Activated CD8-positive, alpha-beta memory T cell treated with anti-CD3 and anti-CD28 coated beads, Interleukin-2, amount 10 ng/mL, durations not matched to agents 7 days and 5 days (primary cell): ENCODE results near the gene MBTPS1. TPM values are rescaled to one million over a fixed set of nuclear protein-coding genes. Genes with fewer than 3 reads are reported as not detected.

Source experiments
- ATAC-seq: fragments of 150-1000 bp; cut with Tn5 transposase; one replicate; pipeline ENCODE4 v1.10.0; 2021; ENCODE audit warnings: moderate library complexity
- CTCF ChIA-PET: fragments of 350-600 bp; sonication (Branson Sonifier 250); formaldehyde crosslinking; loops from one replicate; lab custom pipeline; 2021; ENCODE audit warnings: antibody characterized with exemption; lab: Charles Lee
- DNase-seq: peaks from one replicate; pipeline ENCODE4 v3.0.0-alpha.2; 2020
- H3K27ac Mint-ChIP-seq: one replicate; pipeline ENCODE4 v1.8.0; 2021; ENCODE audit warnings: mild to moderate bottlenecking, mixed read lengths
- H3K27me3 Mint-ChIP-seq: one replicate; pipeline ENCODE4 v1.8.0; 2021; ENCODE audit warnings: mixed read lengths
- H3K36me3 Mint-ChIP-seq: one replicate; pipeline ENCODE4 v1.8.0; 2021; ENCODE audit warnings: mild to moderate bottlenecking, mixed read lengths
- H3K4me1 Mint-ChIP-seq: one replicate; pipeline ENCODE4 v1.8.0; 2021; ENCODE audit warnings: mixed read lengths
- H3K4me3 Mint-ChIP-seq: one replicate; pipeline ENCODE4 v1.8.0; 2021; ENCODE audit warnings: mild to moderate bottlenecking, moderate library complexity, mixed read lengths
- H3K9me3 Mint-ChIP-seq: one replicate; pipeline ENCODE4 v1.8.0; 2022; ENCODE audit warnings: low read depth, mixed read lengths
- total RNA-seq, 2 experiments: library from RNA; stranded (reverse); gene quantifications; one replicate each; pipeline ENCODE4 v1.2.3, GENCODE V29; 2021

Gene MBTPS1
- total RNA-seq, 2 experiments from 2014 or later, result 56.1 to 57.8 TPM

GRCh38 chr16:84040823-84041820 is 75.6 kb downstream of the MBTPS1 start:
- H3K27ac Mint-ChIP-seq, result no peak overlapping the region
- no peaks in the 10 kb centered on the region for H3K4me1 Mint-ChIP-seq
- H3K36me3 Mint-ChIP-seq, result no peaks in the 10 kb centered on the region
- peaks cover 26% of the 10 kb centered on the region for H3K27me3 Mint-ChIP-seq
- DNase-seq (no peak), ATAC-seq (no peak)
- CTCF ChIA-PET, result interaction anchor here (1.9 kb wide), 1 partner anchor 84 kb away, joined by 6 read pairs; no protein-coding TSS in a partner anchor
- no peak overlapping the region for H3K4me3 Mint-ChIP-seq
- no peaks in the 10 kb centered on the region for H3K9me3 Mint-ChIP-seq

GRCh38 chr16:84040226-84040822 is 76.4 kb downstream of the MBTPS1 start:
- no peak overlapping the region for H3K4me3 Mint-ChIP-seq
- ATAC-seq (no peak), DNase-seq (no peak)
- H3K36me3 Mint-ChIP-seq, result no peaks in the 10 kb centered on the region
- H3K27ac Mint-ChIP-seq, result no peak overlapping the region
- H3K9me3 Mint-ChIP-seq, result peaks cover 3% of the 10 kb centered on the region
- H3K27me3 Mint-ChIP-seq, result peaks cover 26% of the 10 kb centered on the region
- CTCF ChIA-PET, result interaction anchor here (1.9 kb wide), 1 partner anchor 84 kb away, joined by 6 read pairs; no protein-coding TSS in a partner anchor
- no peaks in the 10 kb centered on the region for H3K4me1 Mint-ChIP-seq

DNA sequence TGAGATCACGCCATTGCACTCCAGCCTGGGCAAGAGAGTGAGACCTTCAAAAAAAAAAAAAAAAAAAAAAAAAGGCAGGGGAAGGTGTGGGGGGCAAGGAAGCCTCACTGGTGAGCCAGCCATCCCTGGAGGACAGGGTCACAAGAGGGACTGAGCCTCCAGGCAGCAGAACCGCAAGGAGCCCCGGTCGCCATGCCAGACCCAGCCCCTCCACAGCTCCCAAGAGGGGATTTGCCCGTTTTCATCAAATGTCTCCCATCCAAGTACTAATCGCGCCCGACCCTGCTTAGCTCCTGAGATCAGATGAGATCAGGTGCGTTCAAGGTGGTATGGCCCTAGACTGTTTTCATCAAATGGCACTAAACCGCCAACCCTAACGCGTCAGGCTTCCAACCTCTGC is 77.0 kb downstream of the MBTPS1 start:
- no peak overlapping the region for H3K27ac Mint-ChIP-seq
- CTCF ChIA-PET, result no interaction called here
- H3K9me3 Mint-ChIP-seq, result peaks cover 3% of the 10 kb centered on the region
- H3K27me3 Mint-ChIP-seq, result peaks cover 24% of the 10 kb centered on the region
- no peaks in the 10 kb centered on the region for H3K4me1 Mint-ChIP-seq
- ATAC-seq, result no peak
- H3K4me3 Mint-ChIP-seq, result no peak overlapping the region
- DNase-seq, result no peak
- no peaks in the 10 kb centered on the region for H3K36me3 Mint-ChIP-seq

GRCh38 chr16:84038469-84038868 is 78.3 kb downstream of the MBTPS1 start:
- Mint-ChIP-seq H3K9me3 (peaks cover 3% of the 10 kb centered on the region), H3K4me3 (no peak overlapping the region), H3K27ac (no peak overlapping the region), H3K4me1 (no peaks in the 10 kb centered on the region), H3K36me3 (no peaks in the 10 kb centered on the region), H3K27me3 (peaks cover 13% of the 10 kb centered on the region)
- CTCF ChIA-PET, result no interaction called here
- DNase-seq, result no peak
- ATAC-seq, result no peak

DNA sequence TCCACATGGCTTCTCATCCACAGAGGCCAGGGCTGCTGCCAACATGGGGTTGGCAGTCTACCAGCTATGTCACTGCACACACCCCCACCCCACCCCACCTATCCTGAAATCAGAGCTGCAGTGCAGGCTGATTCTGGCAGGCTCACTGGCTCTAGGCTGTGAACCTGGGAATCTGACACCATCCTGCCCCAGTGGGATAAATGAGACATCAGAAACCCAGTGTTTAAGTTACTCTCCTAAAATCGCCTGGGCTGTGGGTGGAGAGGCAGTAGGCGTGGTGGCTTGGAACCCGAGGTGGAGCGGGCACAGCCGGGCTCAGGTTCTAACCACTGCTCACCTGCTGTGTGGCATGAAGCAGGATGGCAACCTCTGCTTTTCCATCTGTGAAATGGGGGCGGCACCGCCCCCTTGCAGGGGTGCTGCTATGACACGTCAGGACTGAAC is 79.7 kb downstream of the MBTPS1 start:
- no peak for ATAC-seq
- H3K27ac Mint-ChIP-seq, result no peak overlapping the region
- no peak for DNase-seq
- H3K4me3 Mint-ChIP-seq, result no peak overlapping the region
- peaks cover 5% of the 10 kb centered on the region for H3K27me3 Mint-ChIP-seq
- H3K36me3 Mint-ChIP-seq, result no peaks in the 10 kb centered on the region
- peaks cover 3% of the 10 kb centered on the region for H3K9me3 Mint-ChIP-seq
- no peaks in the 10 kb centered on the region for H3K4me1 Mint-ChIP-seq
- CTCF ChIA-PET, result no interaction called here

GRCh38 chr16:84036131-84036530 is 80.6 kb downstream of the MBTPS1 start:
- no peaks in the 10 kb centered on the region for H3K4me1 Mint-ChIP-seq
- no peaks in the 10 kb centered on the region for H3K36me3 Mint-ChIP-seq
- CTCF ChIA-PET, result no interaction called here
- H3K27me3 Mint-ChIP-seq, result peaks cover 7% of the 10 kb centered on the region
- peaks cover 3% of the 10 kb centered on the region for H3K9me3 Mint-ChIP-seq
- no peak for DNase-seq
- no peak overlapping the region for H3K4me3 Mint-ChIP-seq
- no peak overlapping the region for H3K27ac Mint-ChIP-seq
- no peak for ATAC-seq

GRCh38 chr16:84034516-84034915 is 82.2 kb downstream of the MBTPS1 start:
- CTCF ChIA-PET, result no interaction called here
- no peak overlapping the region for H3K4me3 Mint-ChIP-seq
- peaks cover 9% of the 10 kb centered on the region for H3K27me3 Mint-ChIP-seq

DNA sequence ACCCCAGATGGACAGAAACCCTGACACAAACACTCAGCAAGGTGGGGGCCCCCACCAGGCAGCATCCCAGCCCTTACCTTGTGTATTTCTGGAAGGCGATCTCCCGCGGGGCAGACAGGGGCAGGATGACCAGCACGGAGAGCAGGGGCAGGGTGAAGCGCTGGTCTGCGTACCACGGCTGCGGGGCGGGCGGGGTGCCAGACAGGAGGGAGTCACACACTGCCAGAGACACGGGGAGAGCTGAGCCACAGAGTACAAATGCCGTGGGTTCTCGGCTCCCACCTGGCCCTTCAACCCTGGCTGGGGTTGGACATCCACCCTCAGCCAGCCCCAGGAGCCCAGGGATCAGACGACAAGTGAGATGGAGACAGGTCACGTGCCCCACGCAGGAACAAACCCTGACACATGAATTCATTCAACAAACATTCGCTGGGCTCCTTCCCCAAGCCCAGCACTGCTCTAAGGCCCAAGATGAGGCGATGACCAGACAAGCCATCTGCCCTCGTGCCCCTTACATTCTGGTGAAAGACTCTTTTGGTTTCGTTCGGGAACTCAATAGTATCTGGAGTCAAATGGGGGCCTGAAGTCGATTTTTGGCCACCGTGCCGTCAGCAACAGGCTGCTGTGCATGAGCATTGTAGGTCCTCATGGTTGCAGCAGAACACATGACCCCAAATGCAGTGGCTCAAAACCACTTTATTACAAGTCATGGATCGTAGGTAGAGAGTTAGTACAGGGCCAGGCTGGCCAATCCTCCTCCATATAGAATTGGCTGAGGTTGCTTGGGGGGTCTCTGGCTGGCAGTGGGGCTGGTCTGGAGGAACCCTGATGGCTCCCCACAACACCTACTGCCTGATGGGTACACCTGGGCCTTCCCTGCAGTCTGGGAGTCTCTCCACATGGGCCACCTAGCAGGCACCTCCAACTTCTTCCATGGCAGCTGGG is 83.2 kb downstream of the MBTPS1 start:
- no peak overlapping the region for H3K27ac Mint-ChIP-seq
- no peak overlapping the region for H3K4me3 Mint-ChIP-seq
- peaks cover 3% of the 10 kb centered on the region for H3K9me3 Mint-ChIP-seq
- peaks cover 12% of the 10 kb centered on the region for H3K27me3 Mint-ChIP-seq
- CTCF ChIA-PET, result no interaction called here
- DNase-seq, result no peak
- H3K4me1 Mint-ChIP-seq, result peaks cover 15% of the 10 kb centered on the region
- H3K36me3 Mint-ChIP-seq, result no peaks in the 10 kb centered on the region
- ATAC-seq, result no peak

More at GRCh38 chr16:84034516-84034915, 82.2 kb downstream of the MBTPS1 start:
- H3K36me3 Mint-ChIP-seq, result no peaks in the 10 kb centered on the region
- peaks cover 7% of the 10 kb centered on the region for H3K4me1 Mint-ChIP-seq
- H3K9me3 Mint-ChIP-seq, result peaks cover 3% of the 10 kb centered on the region
- no peak overlapping the region for H3K27ac Mint-ChIP-seq
- ATAC-seq (no peak), DNase-seq (no peak)

DNA sequence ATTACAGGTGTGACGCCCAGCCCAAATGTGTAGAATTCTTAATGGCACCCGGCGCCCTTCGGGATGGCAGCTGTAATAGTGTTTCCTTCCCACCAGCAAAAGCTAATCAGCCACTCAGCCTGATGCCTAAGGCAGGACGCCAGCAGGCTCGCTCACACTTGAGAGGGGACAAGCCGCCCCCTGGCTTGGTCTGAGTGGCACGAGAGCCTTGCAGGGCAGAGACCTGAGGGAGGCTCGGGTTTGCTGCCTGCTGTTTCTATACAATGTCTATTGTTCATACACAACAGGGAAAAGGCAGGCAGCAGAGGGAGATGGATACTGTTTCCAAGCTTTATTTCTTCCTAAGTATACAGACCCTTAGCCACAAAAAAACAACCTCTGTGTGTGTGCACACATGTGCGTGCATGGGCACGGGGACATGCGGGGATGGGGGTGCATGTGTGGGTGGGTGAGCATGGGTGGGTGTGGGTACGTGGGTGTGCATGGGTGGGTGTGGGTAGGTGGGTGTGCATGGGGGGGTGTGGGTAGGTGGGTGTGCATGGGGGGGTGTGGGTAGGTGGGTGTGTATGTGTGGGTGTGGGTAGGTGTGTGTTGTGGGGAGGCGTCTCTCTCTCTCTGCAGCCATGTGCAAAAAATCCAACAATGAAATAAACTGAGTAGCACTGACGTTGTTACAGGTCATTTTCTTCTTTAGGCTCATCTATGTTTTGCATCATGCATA is 84.1 kb downstream of the MBTPS1 start:
- H3K27ac Mint-ChIP-seq, result no peak overlapping the region
- peaks cover 15% of the 10 kb centered on the region for H3K4me1 Mint-ChIP-seq
- ATAC-seq, result no peak
- CTCF ChIA-PET, result no interaction called here
- H3K36me3 Mint-ChIP-seq, result no peaks in the 10 kb centered on the region
- peaks cover 17% of the 10 kb centered on the region for H3K27me3 Mint-ChIP-seq
- DNase-seq, result no peak
- peaks cover 3% of the 10 kb centered on the region for H3K9me3 Mint-ChIP-seq
- H3K4me3 Mint-ChIP-seq, result no peak overlapping the region

- ATAC-seq (no peak), DNase-seq (no peak)
- Mint-ChIP-seq H3K27me3 (peaks cover 18% of the 10 kb centered on the region), H3K9me3 (peaks cover 3% of the 10 kb centered on the region), H3K4me3 (no peak overlapping the region), H3K4me1 (peaks cover 15% of the 10 kb centered on the region), H3K36me3 (no peaks in the 10 kb centered on the region), H3K27ac (no peak overlapping the region)
- CTCF ChIA-PET, result no interaction called here
Observed at GRCh38 chr16:84031556-84031955, 85.2 kb downstream of the MBTPS1 start.

DNA sequence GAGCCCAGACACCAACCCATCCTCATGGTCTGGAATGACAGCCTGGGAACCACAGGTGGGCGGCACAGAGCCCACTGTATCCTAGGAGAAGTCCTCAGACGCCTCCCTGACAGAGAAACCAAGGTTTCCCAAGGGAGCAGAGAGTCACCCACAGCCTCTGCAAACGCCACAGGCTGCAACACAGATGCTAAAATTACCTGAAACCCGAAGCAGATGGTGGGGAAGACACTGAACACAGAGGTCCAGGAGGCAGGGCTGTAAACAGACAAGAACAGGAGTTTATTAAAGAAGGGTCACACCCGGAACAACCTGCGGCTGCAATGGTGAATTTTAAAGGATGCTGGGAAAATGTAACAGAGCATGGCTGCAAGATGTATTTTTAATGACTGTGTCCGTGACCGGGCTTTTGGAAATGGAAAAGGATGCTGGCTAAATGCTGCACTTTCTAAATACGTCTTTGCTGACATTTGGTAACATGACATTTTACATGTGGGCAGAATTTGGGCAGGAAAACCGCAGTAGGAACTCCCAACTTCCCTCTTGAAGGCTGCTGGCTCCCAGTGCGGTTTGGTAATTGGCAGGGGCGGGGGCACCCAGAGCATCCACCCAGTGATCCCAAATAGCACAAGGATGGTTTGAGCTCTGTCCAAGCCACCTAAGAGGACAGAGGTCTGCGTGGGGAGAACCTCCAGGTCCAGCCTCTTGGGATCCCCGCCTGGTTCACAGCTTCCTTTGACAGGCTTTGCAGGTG is 87.3 kb downstream of the MBTPS1 start:
- H3K36me3 Mint-ChIP-seq, result no peaks in the 10 kb centered on the region
- H3K27ac Mint-ChIP-seq, result no peak overlapping the region
- peaks cover 18% of the 10 kb centered on the region for H3K27me3 Mint-ChIP-seq
- no peak for DNase-seq
- no peak for ATAC-seq
- H3K4me1 Mint-ChIP-seq, result peaks cover 15% of the 10 kb centered on the region
- CTCF ChIA-PET, result interaction anchor here (1.0 to 2.4 kb wide), 2 partner anchors 34 to 73 kb away, joined by 3 to 7 read pairs; no protein-coding TSS in a partner anchor
- H3K4me3 Mint-ChIP-seq, result no peak overlapping the region
- no peaks in the 10 kb centered on the region for H3K9me3 Mint-ChIP-seq

- Mint-ChIP-seq H3K4me1 (peaks cover 15% of the 10 kb centered on the region), H3K9me3 (no peaks in the 10 kb centered on the region), H3K36me3 (no peaks in the 10 kb centered on the region), H3K27ac (no peak overlapping the region), H3K27me3 (peaks cover 18% of the 10 kb centered on the region), H3K4me3 (no peak overlapping the region)
- CTCF ChIA-PET, result interaction anchor here (2.4 kb wide), 1 partner anchor 36 kb away, joined by 7 read pairs; no protein-coding TSS in a partner anchor
- DNase-seq, result no peak
- ATAC-seq, result no peak
Observed at GRCh38 chr16:84027625-84028024, 89.1 kb downstream of the MBTPS1 start.
